ENCODE data around the gene CBFA2T3.

CBFA2T3 gene

DNA sequence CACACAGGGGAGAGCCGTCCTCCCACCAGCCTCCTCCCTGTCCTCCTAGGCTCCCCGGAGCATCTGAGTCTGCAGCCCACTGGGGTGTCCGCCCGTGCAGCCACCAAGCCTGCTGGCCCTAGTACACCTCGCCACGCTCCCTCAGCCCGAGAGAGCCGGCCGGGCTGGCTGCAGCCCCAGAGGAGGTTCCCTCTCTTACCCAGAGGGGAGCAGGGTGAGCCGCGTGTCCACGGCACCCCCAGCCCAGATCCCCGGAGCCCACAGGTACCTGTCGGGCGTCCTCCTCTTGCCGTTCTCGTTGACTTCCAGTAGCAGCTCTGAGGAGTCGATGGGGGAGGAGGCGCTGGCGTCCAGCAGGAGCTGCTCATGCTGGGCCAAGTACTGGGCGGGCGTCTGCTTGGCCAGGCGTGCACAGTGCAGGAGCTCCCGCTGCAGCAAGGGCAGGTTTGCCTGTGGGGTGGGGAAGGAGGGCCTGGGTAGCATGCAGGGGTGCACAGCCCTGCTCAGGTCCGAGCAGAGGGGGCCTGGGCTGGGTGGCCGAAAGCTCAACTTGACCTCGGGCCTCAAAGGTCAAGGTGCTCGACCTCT, 91.2 kb downstream of the CBFA2T3 start:
- no peak for DNase-seq

DNA sequence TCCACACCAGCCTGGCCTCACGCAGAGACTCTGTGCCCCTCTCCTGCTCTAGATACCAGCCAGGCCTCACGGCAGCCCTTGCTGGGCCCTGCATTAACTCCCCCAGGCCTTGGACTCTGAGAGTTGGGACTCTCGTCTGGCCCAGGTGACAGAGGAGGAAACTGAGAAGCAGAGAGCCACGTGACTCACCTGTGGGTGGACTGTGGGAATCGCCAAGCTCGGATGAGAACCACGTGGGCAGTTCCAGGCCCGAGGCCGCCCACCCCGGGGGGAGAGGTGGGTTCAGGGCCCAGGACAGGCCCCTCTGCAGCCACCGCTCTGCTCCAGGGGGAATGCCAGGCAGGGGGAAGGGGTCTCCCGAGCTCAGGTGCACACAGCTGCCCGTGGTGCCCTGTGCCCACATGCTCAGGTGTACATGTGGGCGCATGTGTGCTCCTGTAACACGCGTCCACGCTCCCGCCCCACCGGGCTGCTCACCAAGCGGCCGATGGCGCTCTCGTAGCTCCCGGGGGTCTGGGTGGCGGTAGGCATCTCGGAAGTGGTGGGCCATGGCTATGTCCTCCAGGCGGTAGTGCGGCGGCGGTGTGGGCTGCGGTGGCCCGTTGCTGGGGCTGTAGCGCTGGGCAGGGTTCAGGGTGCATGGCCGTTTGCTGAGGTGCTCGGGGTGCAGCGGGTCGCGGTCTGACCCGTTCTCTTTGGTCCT, 92.3 kb downstream of the CBFA2T3 start:
- no peak for DNase-seq

DNA sequence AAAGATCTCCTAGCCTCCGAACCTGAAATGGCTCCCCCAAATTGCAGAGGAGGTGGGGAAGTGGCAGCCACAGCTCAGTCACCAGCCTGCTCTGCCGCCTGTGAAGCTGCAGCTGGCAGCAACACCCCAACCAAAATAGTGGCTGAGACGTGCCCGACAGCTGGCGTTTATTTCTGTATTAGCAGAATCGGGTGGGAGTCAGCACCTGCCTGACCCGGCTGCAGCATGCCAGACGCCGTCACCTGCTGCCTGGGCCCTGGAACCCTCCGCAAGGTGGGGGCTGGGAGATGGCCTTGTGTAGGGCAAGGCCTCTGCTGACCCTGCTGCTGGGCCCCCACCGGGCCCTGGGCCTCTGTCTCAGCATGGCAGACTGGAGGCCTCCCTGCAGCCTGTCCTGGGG, 93.1 kb downstream of the CBFA2T3 start:
- DNase-seq, result no peak

GRCh38 chr16:88883117-88883895, 93.7 kb downstream of the CBFA2T3 start:
- no peak for DNase-seq

DNA sequence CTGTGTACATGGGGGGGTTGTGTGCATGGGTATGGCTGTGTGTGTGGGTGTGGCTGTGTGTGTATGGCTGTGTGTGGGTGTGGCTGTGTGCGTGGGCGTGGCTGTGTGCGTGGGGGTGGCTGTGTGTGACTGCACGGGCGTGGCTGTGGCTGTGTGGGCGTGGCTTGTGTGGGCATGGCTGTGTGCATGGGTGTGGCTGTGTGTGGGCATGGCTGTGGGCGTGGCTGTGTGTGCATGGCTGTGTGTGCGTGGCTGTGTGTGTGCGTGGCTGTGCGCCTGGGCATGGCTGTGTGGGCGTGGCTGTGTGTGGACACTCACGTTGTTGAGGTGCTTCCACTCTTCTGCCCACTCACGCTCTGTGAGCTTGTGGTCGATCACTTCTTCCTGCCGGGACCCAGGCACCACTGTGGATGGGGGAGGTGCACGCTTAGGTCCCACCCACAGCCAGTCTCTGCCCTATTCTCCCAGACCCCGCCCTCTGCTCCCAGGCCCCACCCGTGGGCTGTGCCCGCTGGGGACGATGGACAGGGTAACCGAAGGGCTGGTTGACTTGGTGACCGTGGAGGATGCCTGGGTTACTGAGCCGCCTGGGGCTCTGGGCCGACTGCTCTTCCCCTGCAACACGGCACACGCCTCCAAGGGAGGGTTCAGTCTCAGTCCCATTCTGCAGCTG, 94.5 kb downstream of the CBFA2T3 start:
- DNase-seq, result peak; percentile 22

DNA sequence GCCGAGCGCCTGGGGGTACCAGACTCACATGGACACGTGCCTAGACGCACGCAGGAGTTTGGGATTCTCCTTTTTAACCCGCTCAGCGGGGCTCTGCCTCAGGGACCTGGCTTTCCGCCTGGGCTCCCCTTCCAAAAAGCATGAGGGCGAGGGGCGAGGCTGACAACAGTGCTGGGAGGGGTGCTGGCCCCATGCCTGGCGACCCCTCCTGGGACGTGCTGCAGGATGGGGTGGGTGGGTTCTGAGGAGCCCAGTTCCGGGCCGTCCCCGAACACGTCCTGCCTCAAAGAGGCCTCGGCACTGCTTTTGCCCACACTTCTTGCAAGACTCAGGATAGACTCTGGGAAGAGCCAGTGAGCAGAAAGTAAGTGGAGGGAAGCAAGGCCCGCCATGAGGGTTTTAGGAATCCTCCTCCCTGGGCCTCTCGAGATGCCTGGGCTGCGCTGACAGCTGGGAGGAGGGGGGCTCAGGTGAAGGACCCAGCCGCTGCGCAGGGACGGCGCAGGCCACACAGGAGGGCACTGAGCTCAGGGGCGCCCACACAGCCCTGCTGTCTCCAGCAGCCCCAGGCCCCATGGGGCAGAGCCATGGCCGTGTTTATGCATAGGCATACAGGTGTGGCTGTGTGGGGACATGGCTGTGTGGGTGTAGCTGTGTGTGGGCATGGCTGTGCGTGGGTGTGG, 95.2 kb downstream of the CBFA2T3 start:
- DNase-seq, result no peak

GRCh38 chr16:88881007-88881615, 95.9 kb downstream of the CBFA2T3 start:
- DNase-seq, result no peak

GRCh38 chr16:88880226-88881006, 96.6 kb downstream of the CBFA2T3 start:
- no peak for DNase-seq

- no peak for DNase-seq
Observed at GRCh38 chr16:88879788-88880055, 97.3 kb downstream of the CBFA2T3 start.

GRCh38 chr16:88878967-88879787, 97.8 kb downstream of the CBFA2T3 start:
- no peak for DNase-seq

DNA sequence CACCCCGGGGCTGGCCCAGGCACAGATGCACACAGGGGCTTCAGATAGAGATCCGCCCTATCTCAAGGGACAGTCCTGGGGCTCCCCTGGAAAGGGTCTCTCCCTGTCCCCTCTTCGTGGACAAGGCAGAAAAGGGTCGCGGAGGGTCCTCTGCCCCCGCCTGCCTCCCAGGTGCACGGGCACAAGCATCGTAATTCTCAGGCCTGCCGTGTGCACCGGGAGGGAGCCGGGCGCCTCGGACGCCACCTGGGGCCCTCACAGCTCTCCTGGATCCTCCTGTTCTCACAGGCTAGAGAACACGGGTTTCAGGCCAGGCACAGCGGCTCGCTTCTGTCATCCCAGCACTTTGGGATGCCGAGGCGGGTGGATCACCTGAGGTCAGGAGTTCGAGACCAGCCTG, 98.7 kb downstream of the CBFA2T3 start:
- DNase-seq, result no peak

DNA sequence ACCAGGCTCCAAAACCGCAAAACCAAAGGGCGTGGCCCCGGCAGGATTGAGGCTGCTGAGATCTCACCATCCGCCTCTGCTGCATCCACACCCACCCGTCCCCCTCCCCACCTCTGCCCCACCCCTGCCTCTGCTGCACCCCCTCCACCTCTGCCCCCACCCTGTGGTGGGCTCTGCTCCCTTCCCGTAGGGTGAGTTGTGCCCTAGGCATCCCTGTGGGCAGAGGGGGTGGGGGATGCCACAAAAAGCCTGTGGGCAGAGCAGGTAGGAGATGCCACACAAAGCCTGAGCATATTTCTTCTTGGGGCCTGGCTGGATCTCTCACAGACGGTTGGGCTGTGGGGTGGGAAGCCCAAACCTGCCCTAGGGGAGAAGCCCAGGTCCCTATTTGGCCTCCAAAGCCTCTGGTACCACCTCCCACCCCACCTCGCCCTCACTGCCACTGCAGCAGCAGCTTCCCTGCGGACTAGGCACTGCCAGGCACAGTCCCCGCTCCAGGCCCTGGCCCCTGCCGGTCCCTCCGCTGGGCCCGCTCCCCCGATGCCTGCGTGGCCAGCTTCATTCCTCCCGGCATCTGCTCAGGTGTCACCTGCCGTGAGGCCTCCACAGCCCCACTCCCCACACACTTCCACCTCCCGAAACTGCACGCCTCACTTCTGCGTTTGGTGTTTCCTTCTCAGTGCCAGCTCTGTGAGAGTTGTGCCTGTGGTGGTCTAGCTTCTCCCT, 99.3 kb downstream of the CBFA2T3 start:
- no peak for DNase-seq

DNA sequence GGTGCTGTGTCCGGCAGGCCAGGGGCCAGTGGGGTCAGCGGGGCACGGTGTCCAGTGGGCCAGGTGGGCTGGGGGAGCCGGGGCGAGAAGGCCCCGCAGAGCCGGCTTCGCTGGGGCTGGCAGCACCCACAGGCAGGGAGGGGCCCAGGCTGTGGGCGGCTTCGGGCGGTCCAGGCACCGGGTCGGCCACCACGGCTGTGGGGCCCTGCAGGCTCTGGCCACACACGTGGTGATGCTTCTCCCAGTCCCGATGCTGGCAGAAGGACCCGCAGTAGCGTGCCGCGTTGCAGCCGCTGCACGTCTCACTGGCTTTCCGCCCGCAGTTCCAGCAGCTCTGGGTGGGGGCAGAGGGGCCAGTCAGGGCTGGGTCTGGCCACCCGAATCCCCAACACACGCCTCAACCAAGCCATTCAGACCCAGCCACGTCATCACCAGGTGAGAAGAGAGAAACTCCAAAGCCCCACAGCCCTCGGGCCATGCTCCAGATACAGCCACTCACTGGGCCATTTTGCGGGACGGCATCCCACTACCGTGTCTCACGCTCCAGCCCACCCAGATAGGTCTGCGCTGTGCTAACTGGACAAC, 100.0 kb downstream of the CBFA2T3 start:
- no peak for DNase-seq

- DNase-seq, result no peak
Observed at GRCh38 chr16:88875703-88876234, 101.2 kb downstream of the CBFA2T3 start.

- DNase-seq, result no peak
Observed at GRCh38 chr16:88874938-88875599, 101.9 kb downstream of the CBFA2T3 start.

- DNase-seq, result no peak
Observed at GRCh38 chr16:88872650-88873331, 104.2 kb downstream of the CBFA2T3 start.

DNA sequence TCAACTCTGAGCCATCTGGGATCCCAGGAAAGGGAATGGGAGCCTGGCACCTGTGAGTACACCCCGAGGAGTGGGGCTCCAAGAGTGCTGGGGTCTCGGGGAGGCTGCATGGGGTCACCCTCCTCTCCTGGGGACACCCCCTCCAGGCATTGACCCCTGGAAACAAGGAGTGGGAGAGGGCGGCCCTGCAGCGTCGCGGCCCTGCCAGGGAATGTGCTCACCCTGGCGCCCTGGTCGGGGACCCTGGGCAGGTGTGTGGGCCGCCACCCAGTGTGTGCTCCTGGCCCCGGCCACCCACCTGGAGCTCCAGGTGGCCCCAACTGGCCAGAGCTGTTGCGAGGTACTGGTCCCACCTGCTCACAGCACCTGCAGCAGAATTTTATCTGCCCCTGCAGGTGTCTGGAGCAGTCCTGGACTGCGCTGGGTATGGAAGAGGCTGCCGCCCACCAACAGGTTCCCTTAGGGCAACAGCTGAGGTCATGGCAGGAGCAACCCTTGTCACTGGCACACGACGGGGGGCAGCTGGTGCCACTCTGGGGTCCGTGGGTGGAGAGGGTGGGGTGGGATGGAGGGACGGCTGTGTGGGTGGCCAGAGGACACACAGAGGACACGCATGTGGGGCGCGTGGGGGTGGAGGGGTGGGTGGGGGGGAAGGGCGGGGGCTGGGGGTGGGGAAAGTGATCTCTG, 105.1 kb downstream of the CBFA2T3 start:
- DNase-seq, result no peak

GRCh38 chr16:88871349-88871702, 105.7 kb downstream of the CBFA2T3 start:
- no peak for DNase-seq

All from CD4-positive, alpha-beta T cell treated with Interleukin-17A for 1 hour (primary cell).